Stromal cell of bone marrow (primary cell): ENCODE data around the gene TM4SF18.

Experiments
- DNase-seq: peaks from one replicate; pipeline ENCODE4 v3.0.0-alpha.2; 2012; ENCODE audit warnings: low read depth

Gene TM4SF18

DNA sequence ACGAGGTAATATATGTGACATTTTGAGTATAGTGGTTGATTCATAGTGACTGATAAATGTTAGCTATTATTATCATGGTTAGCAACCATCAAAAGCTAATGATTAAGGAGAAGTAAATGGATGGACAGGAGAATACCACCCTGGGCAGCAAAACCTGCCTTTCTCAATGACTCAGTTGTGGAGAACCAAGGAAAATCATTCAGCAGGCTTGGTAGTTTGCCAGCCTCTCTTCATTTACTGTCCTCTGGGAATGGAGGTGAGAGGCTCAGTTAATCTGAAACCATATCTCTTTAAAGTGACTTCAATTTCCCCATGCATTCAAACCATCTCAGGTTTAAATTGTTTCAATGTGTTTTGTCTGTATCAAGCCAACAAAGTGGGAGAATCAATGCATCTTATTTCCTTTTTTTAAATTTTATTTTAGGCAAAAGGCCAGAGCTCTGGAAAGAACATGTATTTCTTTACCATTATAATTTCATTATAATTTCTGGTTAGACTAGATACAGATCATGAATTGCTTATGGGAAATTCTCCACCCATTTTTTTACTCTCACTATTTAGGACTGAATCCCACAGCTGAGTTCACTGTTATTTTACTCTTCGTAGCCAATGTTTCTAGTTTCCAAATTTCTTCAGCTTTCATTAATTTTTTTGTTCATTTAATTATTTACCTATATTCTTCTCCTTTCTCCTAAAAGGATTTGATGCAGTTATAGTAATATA lies 2.7 kb downstream of the TM4SF18 start:
- DNase-seq = no peak

DNA sequence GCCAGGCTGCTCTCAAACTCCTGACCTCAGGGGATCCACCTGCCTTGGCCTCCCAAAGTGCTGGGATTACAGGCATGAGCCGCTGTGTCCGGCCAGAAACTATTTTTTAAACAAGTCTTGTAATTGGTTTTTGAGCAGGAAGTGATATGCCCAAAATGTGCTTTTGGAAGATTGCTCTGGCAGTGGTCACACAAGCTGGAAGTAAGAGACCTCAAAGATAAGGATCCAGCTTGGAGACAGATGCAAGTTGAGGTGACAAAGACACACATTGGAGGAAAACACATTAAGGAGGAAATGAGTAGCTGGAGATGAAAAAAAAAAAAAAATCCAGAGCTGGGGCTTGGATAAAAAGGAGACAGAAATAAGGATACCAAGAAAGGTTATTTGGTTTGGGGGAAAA lies 6.3 kb downstream of the TM4SF18 start:
- DNase-seq = no peak

DNA sequence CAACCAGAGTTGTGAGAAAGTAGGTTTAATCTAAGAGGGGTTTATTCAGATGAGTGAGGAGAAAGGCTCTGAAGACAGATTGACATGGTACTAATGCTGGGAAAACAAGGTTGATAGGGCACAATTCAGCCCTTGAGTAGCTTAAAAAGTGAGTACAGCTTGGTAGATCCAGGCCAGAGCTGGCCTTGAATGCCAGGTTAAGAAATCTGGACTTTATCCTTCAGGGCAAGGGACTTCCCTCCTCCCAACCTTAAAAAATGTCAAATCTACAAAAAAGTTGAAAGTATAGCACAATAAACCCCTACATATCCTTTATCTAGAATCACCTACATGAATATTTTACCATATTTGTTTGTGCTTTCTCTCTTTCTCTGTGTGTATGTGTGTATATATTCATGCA lies 7.9 kb downstream of the TM4SF18 start:
- no peak for DNase-seq

DNA sequence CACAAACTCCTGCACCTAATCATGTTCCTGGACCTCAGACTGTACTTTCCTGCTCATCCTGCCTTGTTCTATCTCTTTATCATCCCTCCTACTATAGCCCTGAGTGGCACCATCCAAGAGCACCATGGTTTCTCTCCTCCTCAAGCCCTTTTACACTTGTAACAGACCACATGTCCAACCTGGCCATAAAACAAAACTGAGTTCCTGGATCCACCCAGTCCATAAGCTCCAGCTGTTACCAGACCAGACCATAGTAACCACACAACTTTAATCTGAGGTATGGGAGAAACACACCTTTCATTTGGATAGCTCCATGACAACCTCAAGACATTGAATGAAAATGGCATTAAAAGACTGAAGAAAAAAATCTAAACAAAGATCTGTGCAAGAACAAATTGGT lies 9.1 kb downstream of the TM4SF18 start:
- no peak for DNase-seq

DNA sequence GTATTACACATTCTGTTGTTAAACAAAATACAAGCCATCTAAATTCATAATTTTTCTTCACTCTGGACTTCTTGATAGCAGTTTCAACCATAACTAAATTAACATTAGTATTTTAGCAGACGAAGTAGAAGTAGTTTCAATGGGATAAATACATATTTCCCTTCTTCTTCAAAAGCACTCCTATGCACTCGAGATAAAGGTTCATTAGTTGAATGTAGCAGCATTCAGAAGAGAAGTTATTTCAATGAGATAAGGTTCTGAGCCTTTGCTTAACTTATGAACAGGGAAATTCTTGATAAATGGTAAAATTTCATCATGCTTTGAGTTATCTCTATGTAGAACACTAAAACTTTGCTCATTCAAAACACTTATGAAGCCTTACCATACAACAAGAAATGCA lies 11.8 kb downstream of the TM4SF18 start:
- no peak for DNase-seq

DNA sequence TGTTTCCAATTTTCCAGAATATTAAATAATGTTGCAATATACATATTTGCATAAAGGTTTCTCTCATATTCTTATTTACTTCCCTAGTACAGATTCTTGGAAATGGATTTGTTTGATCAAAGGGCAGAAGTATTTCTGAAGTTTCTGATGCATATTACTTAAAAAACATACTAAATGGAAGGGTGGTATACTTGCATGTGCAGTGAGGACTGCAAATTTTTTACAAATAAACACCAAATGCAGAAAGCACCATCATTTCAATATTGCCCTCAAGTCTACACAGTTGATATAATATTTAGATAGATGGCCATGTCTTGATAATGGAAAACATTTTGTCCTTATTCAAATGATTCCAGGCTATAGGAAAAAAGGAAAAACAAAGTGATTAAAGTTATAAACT lies 12.3 kb downstream of the TM4SF18 start:
- no peak for DNase-seq

DNA sequence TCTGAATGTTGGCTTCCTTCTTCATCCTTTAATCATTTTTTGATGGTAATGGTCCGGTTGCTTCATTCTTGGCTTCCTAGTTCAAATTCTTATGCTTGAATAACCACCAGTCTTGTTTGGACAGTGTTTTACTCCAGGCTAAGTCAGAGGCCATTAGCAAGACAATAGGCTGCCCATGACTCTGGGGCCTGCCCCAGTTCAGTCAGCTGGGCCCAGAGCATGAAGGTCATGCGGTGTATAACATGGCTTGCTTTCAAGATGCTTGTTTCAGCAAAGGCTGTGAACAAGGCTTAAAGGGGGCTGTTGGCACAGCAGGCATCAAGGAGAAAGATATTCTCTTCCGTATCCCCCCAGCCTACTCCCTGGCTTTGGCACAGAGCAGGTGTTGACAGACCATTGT lies 13.7 kb downstream of the TM4SF18 start:
- DNase-seq = no peak

DNA sequence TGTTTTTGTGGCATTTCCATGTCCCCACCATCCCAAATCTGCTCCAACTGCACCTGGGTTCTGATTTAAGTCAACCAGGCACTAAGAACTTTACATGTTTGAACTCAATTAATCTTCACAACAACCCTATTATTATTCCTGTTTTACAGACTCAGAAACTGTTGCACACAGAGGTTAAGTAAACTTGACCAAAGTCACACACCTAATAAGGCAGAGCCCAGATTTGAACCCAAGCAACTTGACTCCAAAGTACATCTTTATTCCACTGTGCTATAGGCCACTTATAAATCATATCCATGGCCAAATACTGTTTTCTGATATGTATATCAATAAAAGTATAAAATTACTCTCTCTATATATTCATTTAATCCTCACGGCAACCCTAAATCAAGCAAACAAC lies 16.4 kb downstream of the TM4SF18 start:
- DNase-seq = no peak

DNA sequence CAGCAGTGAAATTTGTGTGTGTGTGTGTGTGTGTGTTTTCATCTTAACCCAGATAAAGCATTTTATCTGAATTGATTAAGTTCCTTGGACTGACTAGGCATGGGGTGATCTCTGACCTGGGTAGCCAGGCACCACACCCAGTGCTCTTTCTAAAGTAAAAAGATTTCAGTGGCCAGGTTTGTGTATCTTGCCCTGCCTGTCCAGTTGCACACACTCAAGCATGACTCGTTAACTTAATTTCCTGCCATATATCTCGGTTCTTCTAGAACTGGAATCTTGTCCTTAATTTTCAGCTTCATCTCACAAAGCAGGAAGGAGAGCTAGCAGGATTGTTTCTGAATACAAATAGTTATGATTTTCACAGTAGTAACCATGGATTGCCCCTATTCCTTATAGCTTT lies 17.0 kb downstream of the TM4SF18 start:
- no peak for DNase-seq

DNA sequence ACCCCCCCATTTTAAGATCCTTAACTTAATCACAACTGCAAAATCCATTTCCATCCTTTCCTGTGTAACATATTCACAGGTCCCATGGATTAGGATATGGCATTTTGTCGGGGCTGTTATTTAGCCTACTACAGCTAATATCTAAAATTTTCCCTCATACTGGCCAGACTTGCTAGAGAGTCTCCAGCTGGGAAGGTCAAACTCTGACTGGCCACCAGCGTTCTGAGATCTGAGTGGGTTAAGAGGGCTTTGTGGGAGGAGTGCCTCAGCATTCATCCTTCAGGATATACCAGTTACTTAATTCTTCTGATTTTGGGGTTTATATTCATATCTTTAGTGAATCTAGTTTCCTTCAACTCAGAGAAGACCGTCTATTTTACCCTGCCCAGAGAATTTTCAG lies 17.7 kb downstream of the TM4SF18 start:
- DNase-seq = no peak

DNA sequence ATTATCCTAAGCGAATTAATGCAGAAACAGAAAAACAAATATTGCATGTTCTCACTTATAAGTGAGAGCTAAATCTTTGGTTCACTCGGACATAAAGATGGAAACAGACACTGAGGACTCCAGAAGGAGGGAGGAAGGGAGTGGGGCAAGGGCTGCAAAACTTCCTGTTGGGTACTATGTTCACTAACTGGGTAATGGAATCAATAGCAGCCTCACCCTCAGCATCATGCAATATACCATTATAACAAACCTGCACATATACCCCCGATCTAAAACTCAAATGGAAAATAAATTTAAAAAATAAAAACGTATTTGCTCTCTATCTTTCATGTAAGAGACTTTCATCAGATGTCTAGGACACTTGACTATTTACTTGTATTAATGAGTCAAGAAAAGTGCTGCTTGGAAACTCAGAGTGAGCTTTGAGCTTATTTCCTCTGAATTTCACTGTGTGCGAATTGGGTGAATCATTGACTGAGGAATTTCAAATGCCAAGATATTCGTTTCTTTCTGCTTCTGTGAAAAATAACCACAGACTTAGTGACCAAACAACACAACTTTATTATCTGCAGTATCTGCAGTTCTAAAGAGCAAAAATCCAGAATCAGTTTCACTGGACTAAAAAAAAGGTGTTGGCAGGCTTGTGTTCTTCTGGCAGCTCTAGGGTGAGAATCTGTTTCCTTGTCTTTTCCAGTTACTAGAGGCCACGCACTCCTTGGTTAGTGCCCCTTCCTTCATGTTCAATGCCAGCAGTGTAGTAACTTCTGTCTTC lies 18.4 kb downstream of the TM4SF18 start:
- DNase-seq = peak; percentile 91

DNA sequence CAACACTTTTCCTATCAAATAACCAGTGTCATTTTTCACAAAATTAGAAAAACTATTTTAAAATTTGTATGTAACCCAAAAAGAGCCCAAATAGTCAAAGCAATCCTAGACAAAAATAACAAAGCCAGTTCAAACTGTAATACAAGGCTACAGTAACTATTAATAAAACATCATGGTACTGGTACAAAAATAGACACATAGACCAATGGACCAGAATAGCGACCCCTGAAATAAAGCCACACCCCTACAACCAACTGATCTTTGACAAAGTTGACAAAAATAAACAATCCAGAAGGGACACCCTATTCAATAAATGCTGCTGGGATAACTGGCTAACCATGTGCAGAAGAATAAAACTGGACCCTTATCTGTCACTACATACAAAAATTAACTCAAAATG lies 19.9 kb downstream of the TM4SF18 start:
- no peak for DNase-seq

DNA sequence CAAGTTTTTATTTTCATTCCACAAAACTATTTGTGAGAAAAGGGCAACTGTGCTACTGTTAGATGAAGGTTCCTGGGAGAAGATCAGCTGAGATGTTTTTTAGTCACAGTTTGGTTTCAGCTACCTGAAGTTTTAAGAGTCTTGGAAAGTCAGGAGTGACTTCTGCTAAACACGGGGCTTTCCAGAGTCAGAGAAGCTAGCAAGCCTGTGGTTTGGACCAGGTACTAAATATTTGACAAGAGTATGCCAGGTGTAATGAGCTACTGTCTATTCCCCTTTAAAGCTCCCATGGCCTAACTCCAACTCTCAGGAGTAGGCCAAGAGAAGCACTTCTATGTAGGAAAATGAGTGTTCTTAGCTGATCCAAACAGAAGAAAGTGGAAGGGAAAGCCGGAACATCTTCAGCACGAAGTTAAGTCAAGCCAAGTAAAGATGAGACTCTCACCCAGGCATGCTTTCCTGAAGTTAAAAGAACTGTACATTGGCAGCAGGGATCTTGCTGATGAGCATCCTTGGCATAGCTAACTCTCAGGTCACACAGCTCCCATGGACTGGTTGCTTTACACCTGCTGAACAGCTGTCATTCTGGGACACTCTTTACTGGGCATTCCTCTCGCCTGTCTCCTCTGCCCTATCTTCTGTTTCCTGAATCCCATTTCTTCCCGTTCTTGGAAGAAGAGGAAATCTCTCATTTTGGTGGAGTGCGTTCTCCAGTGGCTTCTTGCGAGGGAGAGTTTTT lies 22.5 kb downstream of the TM4SF18 start:
- DNase-seq = no peak

DNA sequence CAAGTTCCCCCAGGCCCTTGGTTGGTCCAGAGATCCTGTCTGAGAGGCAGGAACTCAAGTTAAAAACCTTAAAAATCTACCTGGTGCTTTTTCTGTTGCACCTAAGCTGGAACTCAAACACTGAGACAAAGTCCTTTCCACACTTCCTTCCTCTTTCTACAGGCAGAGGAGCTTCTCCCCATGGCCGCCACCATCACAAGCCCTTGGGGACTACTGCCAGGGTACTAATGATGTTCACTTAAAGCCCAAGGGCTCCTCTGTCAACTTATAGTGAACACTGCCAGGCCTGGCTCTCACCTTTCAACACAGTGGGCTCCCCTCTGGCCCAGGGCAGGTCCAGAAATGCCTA lies 26.0 kb downstream of the TM4SF18 start:
- no peak for DNase-seq

DNA sequence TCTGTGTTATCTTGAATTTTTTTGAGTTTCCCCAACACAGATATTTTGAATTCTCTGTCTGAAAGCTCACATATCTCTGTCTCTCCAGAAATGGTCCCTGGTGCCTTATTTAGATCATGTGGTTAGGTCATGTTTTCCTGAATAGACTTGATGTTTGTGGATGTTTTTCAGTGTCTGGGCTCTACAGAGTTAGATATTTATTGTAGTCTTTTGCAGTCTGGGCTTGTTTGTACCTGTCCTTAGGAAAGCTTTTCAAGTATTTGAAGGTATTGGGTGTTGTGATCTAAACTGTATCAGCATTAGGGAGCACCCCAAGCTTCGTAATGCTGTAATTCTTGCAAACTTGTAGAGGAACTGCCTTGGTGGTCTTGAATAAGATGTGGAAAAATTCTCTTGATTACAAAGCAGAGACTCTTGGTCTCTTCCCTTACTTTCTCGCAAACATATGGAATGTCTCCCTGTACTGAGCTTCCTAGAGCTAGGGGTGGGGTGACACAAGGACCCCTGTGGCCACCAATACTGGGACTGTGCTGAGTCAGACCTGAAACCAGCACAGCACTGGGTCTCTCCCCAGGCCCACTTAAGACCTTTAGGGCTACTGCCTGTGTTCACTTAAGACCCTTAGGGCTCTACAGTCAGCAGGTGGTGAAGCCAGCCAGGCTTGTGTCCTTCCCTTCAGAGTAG lies 26.5 kb downstream of the TM4SF18 start:
- DNase-seq = no peak

DNA sequence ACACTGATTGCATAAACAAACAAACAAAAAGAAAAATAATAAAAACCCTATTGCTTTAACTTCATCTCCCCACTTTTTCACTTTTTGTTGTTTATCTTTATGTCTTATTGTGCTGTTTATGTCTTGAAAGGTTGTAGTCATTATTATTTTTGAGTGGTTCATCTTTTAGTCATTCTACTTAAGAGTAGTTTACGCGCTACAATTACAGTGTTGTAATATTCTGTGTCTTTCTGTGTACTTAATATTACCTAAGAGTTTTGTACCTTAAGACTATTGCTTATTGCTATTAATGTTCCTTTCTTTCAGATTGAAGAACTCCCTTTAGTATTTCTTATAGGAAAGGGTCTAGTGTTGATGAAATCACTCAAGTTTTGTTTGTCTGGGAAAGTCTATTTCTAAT lies 28.1 kb downstream of the TM4SF18 start:
- DNase-seq = no peak

DNA sequence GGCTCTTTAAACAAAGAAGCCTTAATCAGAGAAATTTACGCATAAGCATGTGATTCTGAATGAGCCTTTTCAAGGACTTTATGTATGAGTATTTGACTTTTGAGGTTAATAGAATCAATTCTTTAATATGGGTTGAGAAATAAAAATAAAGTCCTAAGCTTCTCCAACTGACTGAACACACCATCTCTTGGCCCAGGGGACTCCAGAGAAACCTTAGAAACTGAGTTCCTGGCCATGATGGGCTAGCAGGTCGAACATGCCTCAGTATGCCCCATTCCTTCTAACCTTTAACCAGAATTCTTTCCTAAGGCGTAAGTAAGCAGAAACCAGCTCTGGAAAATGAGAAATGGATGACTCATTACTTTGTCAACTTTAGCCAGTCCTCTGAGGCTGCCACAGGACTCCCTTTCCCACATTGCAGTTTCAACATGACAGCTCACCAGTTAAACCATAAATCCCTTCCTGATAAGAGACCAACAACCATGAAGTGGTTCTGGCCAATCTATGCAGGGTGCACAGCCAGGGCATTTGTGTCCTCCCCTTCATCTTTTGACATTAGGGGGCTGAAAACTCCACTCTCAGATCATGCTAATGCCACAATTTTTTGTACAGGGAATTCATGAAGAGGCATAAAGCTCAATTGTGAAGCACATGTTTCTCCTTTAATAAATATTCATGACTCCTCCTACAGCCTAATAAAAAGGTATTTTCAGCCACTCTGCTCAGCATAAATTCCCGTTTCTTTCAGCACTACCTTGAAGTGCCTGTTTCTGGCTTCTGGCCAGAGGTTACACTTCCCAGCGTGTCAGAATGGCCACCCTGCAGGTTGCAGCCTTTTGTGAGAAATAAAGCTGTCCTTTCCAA lies 33.3 kb downstream of the TM4SF18 start:
- DNase-seq = peak; percentile 97

DNA sequence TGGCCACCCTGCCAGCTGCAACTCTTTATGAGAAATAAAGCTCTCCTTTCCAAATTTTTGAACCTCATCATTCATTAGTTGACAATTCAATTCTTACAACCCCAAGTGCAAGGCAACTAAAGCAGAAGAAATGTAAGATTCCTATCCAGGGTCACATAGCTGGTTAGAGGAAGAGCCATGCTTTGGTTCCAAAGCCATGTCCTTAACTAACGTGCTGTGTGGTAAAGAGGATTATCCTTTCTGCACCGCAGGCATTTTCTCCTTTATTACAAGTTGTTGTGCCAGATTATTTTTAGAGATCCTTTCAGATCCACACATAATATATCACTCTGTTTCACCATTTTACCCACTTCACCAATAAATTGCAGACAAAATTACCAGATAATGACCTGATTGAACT lies 36.5 kb downstream of the TM4SF18 start:
- DNase-seq = peak; percentile 18

DNA sequence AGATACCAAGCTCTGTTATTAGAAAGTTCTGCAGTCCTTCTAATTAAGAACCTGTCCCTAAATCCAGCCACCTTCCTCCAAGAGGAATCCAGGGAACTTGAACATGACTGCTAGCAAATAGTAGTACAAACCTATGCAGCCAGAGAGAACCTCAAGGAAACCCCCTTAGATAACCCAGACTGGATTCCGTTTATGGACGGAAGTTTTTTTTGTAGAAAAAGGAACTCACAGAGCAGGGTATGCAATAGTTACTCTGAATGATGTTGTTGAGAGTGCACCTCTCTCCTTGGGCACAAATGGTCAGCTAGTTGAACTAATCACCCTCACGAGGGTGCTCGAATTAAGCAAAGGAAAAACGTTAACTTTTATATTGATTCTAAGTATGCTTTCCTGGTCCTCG lies 40.8 kb downstream of the TM4SF18 start:
- no peak for DNase-seq

DNA sequence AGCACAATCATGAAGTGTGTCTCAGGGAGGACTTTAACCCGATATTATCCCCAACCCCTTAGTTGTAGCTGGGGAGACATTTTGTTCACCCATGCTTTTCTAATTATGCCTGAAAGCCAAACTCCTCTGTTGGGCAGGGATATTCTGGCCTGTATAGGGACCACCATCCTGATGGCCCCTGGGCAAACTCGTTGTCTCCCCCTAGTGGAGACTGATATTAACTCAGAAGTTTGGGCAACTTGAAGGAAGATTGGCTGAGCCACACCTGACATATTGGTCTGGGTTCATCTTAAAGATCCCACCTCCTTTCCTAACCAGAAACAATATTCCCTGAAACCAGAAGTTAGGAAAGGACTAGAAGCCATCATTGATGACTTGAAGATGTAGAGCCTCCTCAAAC lies 42.3 kb downstream of the TM4SF18 start:
- DNase-seq = no peak

DNA sequence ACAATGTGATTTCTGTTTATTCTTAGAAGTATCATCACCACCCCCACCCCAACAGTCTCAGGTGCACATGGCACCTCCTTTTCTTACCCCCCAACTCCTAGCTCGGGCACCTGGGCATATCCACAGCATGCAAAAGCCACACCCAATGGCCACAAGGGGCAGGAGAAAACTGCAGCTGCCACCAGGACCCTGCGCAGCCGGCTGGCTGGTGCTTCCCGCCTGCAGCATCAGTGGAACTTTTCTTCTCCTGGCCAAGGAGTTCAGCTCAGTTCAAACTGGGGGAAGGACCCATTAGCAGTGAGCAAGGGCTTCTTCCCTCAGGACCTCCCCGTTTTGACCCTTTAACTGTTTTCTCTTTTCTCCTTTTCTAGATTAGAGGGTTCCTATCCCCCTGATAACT lies 44.8 kb downstream of the TM4SF18 start:
- DNase-seq = no peak

DNA sequence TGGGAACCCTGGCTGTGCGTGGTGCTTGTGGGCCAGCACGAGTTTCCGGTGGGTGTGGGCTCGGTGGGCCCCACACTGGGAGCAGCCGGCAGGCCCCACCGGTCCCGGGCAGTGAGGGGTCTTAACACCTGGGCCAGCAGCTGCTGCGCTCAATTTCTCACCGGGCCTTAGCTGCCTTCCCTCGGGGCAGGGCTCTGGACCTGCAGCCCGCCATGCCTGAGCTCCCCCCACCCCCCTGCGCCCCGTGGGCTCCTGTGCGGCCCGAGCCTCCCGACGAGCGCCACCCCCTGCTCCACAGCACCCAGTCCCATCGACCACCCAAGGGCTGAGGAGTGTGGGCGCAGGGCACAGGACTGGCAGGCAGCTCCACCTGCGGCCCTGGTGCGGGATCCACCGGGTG lies 49.4 kb downstream of the TM4SF18 start:
- no peak for DNase-seq
